Urinary bladder (tissue), 4 donors: ENCODE data around the gene LAP3. TPM values are rescaled to one million over a fixed set of nuclear protein-coding genes. Genes with fewer than 3 reads are reported as not detected.

Experiments used
- DNase-seq: peaks from one replicate; pipeline ENCODE4 v3.0.0-alpha.2; 2015; ENCODE audit errors: extremely low spot score
- H3K27ac ChIP-seq: one replicate; pipeline ENCODE4 v1.5.1; 2013; ENCODE audit warnings: low read depth, mild to moderate bottlenecking, moderate library complexity
- H3K36me3 ChIP-seq: one replicate; pipeline ENCODE4 v1.6.1; 2013; ENCODE audit warnings: mild to moderate bottlenecking, moderate library complexity; ENCODE audit not compliant: insufficient read depth
- H3K4me1 ChIP-seq: one replicate; pipeline ENCODE4 v1.6.1; 2013; ENCODE audit warnings: mild to moderate bottlenecking, moderate library complexity; ENCODE audit not compliant: insufficient read depth
- H3K4me3 ChIP-seq: one replicate; pipeline ENCODE4 v1.5.1; 2013; ENCODE audit warnings: low read depth, low read length
- WGBS: extraction: QIAGEN DNeasy Blood & Tissue Kit; methylation state at CpG from one replicate; pipeline ENCODE4 v1.1.7; 2013; 5-methylcytosine and 5-hydroxymethylcytosine counted together
- polyA plus RNA-seq: library from polyadenylated mRNA; stranded (reverse); fragments of 200-250 nt; gene quantifications from one replicate; pipeline ENCODE4 v1.2.3, GENCODE V29; 2013
- total RNA-seq: library from RNA; depleted of rRNA; stranded (reverse); fragments of >200 nt; gene quantifications from one replicate; pipeline ENCODE4 v1.2.3, GENCODE V29; 2014
- donor health status: healthy with polysubstance abuse.
- donor health status: healthy.

LAP3 gene
- total and polyA plus RNA-seq, 2 donors: 75.8 to 93.7 TPM

GRCh38 chr4:17577665-17578481 is 875 bp downstream of the LAP3 start:
- no peak for DNase-seq
- H3K4me3 ChIP-seq: peak overlapping the region; percentile 72
- H3K36me3 ChIP-seq: peaks cover 3% of the 10 kb centered on the region
- peak overlapping the region; percentile 86 for H3K27ac ChIP-seq
- no peaks in the 10 kb centered on the region for H3K4me1 ChIP-seq
- WGBS: 8% methylated on average over 33 of the region's 33 CpGs

GRCh38 chr4:17578482-17578891 is 1.5 kb downstream of the LAP3 start:
- no peak for DNase-seq
- 70% methylated on average over 6 of the region's 6 CpGs for WGBS
- Histone ChIP-seq H3K36me3 (peaks cover 3% of the 10 kb centered on the region), H3K4me1 (no peaks in the 10 kb centered on the region), H3K4me3 (peak overlapping the region; percentile 72), H3K27ac (no peak overlapping the region)

GRCh38 chr4:17580969-17581368 is 4.0 kb downstream of the LAP3 start:
- H3K4me3 ChIP-seq: no peak overlapping the region
- no peak overlapping the region for H3K27ac ChIP-seq
- DNase-seq: no peak
- peaks cover 7% of the 10 kb centered on the region for H3K36me3 ChIP-seq
- 76% methylated on average over 7 of the region's 7 CpGs for WGBS
- H3K4me1 ChIP-seq: no peaks in the 10 kb centered on the region

- DNase-seq: no peak
- peaks cover 7% of the 10 kb centered on the region for H3K36me3 ChIP-seq
Measured at GRCh38 chr4:17583276-17583675, 6.3 kb downstream of the LAP3 start.

GRCh38 chr4:17583941-17584340 is 6.9 kb downstream of the LAP3 start:
- Histone ChIP-seq H3K27ac (no peak overlapping the region), H3K4me3 (no peak overlapping the region), H3K4me1 (no peaks in the 10 kb centered on the region), H3K36me3 (peaks cover 7% of the 10 kb centered on the region)
- 93% methylated on average over 4 of the region's 4 CpGs for WGBS
- no peak for DNase-seq

More at GRCh38 chr4:17583276-17583675, 6.3 kb downstream of the LAP3 start:
- Histone ChIP-seq H3K4me3 (no peak overlapping the region), H3K27ac (no peak overlapping the region), H3K4me1 (no peaks in the 10 kb centered on the region)
- 90% methylated on average over 9 of the region's 9 CpGs for WGBS

GRCh38 chr4:17584521-17585213 is 7.7 kb downstream of the LAP3 start:
- Histone ChIP-seq H3K4me3 (no peak overlapping the region), H3K27ac (no peak overlapping the region), H3K4me1 (no peaks in the 10 kb centered on the region), H3K36me3 (peaks cover 8% of the 10 kb centered on the region)
- no peak for DNase-seq
- 86% methylated on average over 10 of the region's 10 CpGs for WGBS

GRCh38 chr4:17587094-17587822 is 10.3 kb downstream of the LAP3 start:
- DNase-seq: no peak
- Histone ChIP-seq H3K4me1 (no peaks in the 10 kb centered on the region), H3K36me3 (peaks cover 8% of the 10 kb centered on the region), H3K27ac (no peak overlapping the region), H3K4me3 (no peak overlapping the region)
- 93% methylated on average over 9 of the region's 9 CpGs for WGBS

- no peak for DNase-seq
- Histone ChIP-seq H3K4me3 (no peak overlapping the region), H3K27ac (no peak overlapping the region), H3K4me1 (no peaks in the 10 kb centered on the region), H3K36me3 (peaks cover 4% of the 10 kb centered on the region)
- WGBS: 98% methylated on average over 3 of the region's 3 CpGs
Measured at GRCh38 chr4:17589355-17589754, 12.4 kb downstream of the LAP3 start.

- Histone ChIP-seq H3K27ac (no peak overlapping the region), H3K4me3 (no peak overlapping the region), H3K36me3 (peaks cover 4% of the 10 kb centered on the region), H3K4me1 (no peaks in the 10 kb centered on the region)
- no peak for DNase-seq
- WGBS: 84% methylated on average over 6 of the region's 6 CpGs
Measured at GRCh38 chr4:17595471-17596005, 18.5 kb downstream of the LAP3 start.

GRCh38 chr4:17597517-17597916 is 20.5 kb downstream of the LAP3 start:
- peaks cover 4% of the 10 kb centered on the region for H3K36me3 ChIP-seq
- no peaks in the 10 kb centered on the region for H3K4me1 ChIP-seq
- WGBS: 73% methylated on average over 7 of the region's 7 CpGs
- H3K4me3 ChIP-seq: no peak overlapping the region
- DNase-seq: no peak
- H3K27ac ChIP-seq: no peak overlapping the region

- DNase-seq: no peak
- WGBS: 95% methylated on average over 1 of the region's 1 CpG
Measured at GRCh38 chr4:17599826-17600225, 22.8 kb downstream of the LAP3 start.

GRCh38 chr4:17605236-17605635 is 28.2 kb downstream of the LAP3 start:
- H3K4me1 ChIP-seq: no peaks in the 10 kb centered on the region
- no peak overlapping the region for H3K4me3 ChIP-seq
- no peak for DNase-seq
- H3K27ac ChIP-seq: no peak overlapping the region
- 72% methylated on average over 3 of the region's 3 CpGs for WGBS
- peaks cover 3% of the 10 kb centered on the region for H3K36me3 ChIP-seq

More at GRCh38 chr4:17599826-17600225, 22.8 kb downstream of the LAP3 start:
- Histone ChIP-seq H3K4me3 (no peak overlapping the region), H3K27ac (no peak overlapping the region), H3K4me1 (no peaks in the 10 kb centered on the region), H3K36me3 (peaks cover 4% of the 10 kb centered on the region)

- no peaks in the 10 kb centered on the region for H3K36me3 ChIP-seq
- H3K27ac ChIP-seq: peak overlapping the region; percentile 43
- no peak for DNase-seq
- H3K4me3 ChIP-seq: peak overlapping the region; percentile 81
- H3K4me1 ChIP-seq: no peaks in the 10 kb centered on the region
- 2% methylated on average over 23 of the region's 23 CpGs for WGBS
Measured at GRCh38 chr4:17613761-17614415, 36.9 kb downstream of the LAP3 start.
